Mesenchymal stem cell (in vitro differentiated cells and primary cell): ENCODE data around the gene BAD.

ENCODE experiments used
- DNase-seq: peaks from one replicate; pipeline ENCODE4 v3.0.0-alpha.2; 2013
- H2AFZ ChIP-seq: one replicate; pipeline ENCODE4 v1.6.1; 2013; ENCODE audit warnings: low read depth, mild to moderate bottlenecking, control low read depth, inconsistent platforms, low read length, moderate library complexity
- H2AK5ac ChIP-seq: 2 replicates; pipeline ENCODE4 v1.6.1; 2013; ENCODE audit warnings: low read length, moderate library complexity, mild to moderate bottlenecking, inconsistent platforms; ENCODE audit not compliant: severe bottlenecking
- H2BK120ac ChIP-seq: one replicate; pipeline ENCODE4 v1.6.1; 2013; ENCODE audit warnings: low read depth, mild to moderate bottlenecking, inconsistent platforms, low read length, moderate library complexity
- H2BK12ac ChIP-seq, 2 experiments: one replicate each; pipeline ENCODE4 v1.6.1; 2013; ENCODE audit warnings: inconsistent platforms in 2 of 2, low read length in 2 of 2, mild to moderate bottlenecking in 2 of 2, moderate library complexity in 2 of 2, control low read depth in 1 of 2
- H2BK15ac ChIP-seq: one replicate; pipeline ENCODE4 v1.6.1; 2013; ENCODE audit warnings: mild to moderate bottlenecking, low read depth, inconsistent platforms; ENCODE audit not compliant: poor library complexity, severe bottlenecking
- H2BK5ac ChIP-seq: 2 replicates; pipeline ENCODE4 v1.6.1; 2013; ENCODE audit warnings: low read depth, mild to moderate bottlenecking, low read length, control low read depth, inconsistent platforms; ENCODE audit not compliant: poor library complexity, severe bottlenecking
- H3K14ac ChIP-seq, 2 experiments: one replicate each; pipeline ENCODE4 v1.6.1; 2013; ENCODE audit warnings: inconsistent platforms in 2 of 2, low read length in 2 of 2, control low read depth in 1 of 2, mild to moderate bottlenecking in 1 of 2, moderate library complexity in 1 of 2
- H3K18ac ChIP-seq, 2 experiments: one replicate each; pipeline ENCODE4 v1.6.1; 2013; ENCODE audit warnings: inconsistent platforms in 2 of 2, low read length in 2 of 2, control low read depth in 1 of 2, low read depth in 1 of 2, mild to moderate bottlenecking in 1 of 2
- H3K23ac ChIP-seq, 2 experiments: one replicate each; pipeline ENCODE4 v1.6.1; 2013; ENCODE audit warnings: inconsistent platforms in 2 of 2, low read length in 2 of 2, mild to moderate bottlenecking in 2 of 2, moderate library complexity in 2 of 2, control low read depth in 1 of 2
- H3K27ac ChIP-seq: 2 replicates; pipeline ENCODE4 v1.5.1; 2013; ENCODE audit warnings: mild to moderate bottlenecking, moderate library complexity, low read length, control low read depth, inconsistent platforms; ENCODE audit not compliant: poor library complexity, severe bottlenecking
- H3K27me3 ChIP-seq, 2 experiments: 2 replicates each; pipeline versions ENCODE4 v1.6.1 to v1.7.0; 2013; ENCODE audit warnings: low read length in 2 of 2, mild to moderate bottlenecking in 2 of 2, moderate library complexity in 2 of 2, control low read depth in 1 of 2, inconsistent platforms in 1 of 2; ENCODE audit not compliant: control insufficient read depth in 1 of 2, insufficient read depth in 1 of 2
- H3K36me3 ChIP-seq, 2 experiments: 2 replicates each; pipeline versions ENCODE4 v1.6.1 to v1.7.0; 2013; ENCODE audit warnings: low read length in 2 of 2, control low read depth in 1 of 2, inconsistent platforms in 1 of 2, low read depth in 1 of 2, mild to moderate bottlenecking in 1 of 2; ENCODE audit not compliant: insufficient read depth in 2 of 2, control insufficient read depth in 1 of 2
- H3K4ac ChIP-seq, 2 experiments: one replicate each; pipeline ENCODE4 v1.6.1; 2013; ENCODE audit warnings: inconsistent platforms in 2 of 2, low read length in 2 of 2, mild to moderate bottlenecking in 2 of 2, moderate library complexity in 2 of 2, control low read depth in 1 of 2, low read depth in 1 of 2
- H3K4me1 ChIP-seq: 2 replicates; pipeline ENCODE4 v1.6.1; 2013; ENCODE audit warnings: low read depth, low read length, control low read depth; ENCODE audit not compliant: control insufficient read depth, insufficient read depth
- H3K4me2 ChIP-seq: 2 replicates; pipeline ENCODE4 v1.6.1; 2013; ENCODE audit warnings: low read length, mild to moderate bottlenecking, inconsistent platforms; ENCODE audit not compliant: poor library complexity, severe bottlenecking
- H3K4me3 ChIP-seq, 2 experiments: 2 replicates each; pipeline versions ENCODE4 v1.5.1 to v1.7.0; 2013; ENCODE audit warnings: low read length in 2 of 2, mild to moderate bottlenecking in 2 of 2, control low read depth in 1 of 2, low read depth in 1 of 2; ENCODE audit not compliant: insufficient read depth in 1 of 2
- H3K79me1 ChIP-seq: replicated peaks from 2 replicates; pipeline ENCODE4 v1.6.1; 2013; ENCODE audit warnings: mild to moderate bottlenecking, control low read depth, low read length, inconsistent platforms; ENCODE audit not compliant: poor library complexity, severe bottlenecking
- H3K9ac ChIP-seq: 2 replicates; pipeline ENCODE4 v1.7.0; 2013; ENCODE audit warnings: mild to moderate bottlenecking, low read length, moderate library complexity
- H3K9me3 ChIP-seq: 2 replicates; pipeline ENCODE4 v1.7.0; 2013; ENCODE audit warnings: mild to moderate bottlenecking, low read length; ENCODE audit not compliant: control insufficient read depth
- H4K8ac ChIP-seq: one replicate; pipeline ENCODE4 v1.6.1; 2013; ENCODE audit warnings: inconsistent platforms, mild to moderate bottlenecking, low read length, moderate library complexity
- H4K91ac ChIP-seq: one replicate; pipeline ENCODE4 v1.6.1; 2013; ENCODE audit warnings: mild to moderate bottlenecking, low read length, inconsistent platforms
- WGBS: methylation state at CpG from one replicate; pipeline ENCODE4 v1.1.7; 2013; ENCODE audit warnings: mixed read lengths; 5-methylcytosine and 5-hydroxymethylcytosine counted together

The BAD gene

DNA sequence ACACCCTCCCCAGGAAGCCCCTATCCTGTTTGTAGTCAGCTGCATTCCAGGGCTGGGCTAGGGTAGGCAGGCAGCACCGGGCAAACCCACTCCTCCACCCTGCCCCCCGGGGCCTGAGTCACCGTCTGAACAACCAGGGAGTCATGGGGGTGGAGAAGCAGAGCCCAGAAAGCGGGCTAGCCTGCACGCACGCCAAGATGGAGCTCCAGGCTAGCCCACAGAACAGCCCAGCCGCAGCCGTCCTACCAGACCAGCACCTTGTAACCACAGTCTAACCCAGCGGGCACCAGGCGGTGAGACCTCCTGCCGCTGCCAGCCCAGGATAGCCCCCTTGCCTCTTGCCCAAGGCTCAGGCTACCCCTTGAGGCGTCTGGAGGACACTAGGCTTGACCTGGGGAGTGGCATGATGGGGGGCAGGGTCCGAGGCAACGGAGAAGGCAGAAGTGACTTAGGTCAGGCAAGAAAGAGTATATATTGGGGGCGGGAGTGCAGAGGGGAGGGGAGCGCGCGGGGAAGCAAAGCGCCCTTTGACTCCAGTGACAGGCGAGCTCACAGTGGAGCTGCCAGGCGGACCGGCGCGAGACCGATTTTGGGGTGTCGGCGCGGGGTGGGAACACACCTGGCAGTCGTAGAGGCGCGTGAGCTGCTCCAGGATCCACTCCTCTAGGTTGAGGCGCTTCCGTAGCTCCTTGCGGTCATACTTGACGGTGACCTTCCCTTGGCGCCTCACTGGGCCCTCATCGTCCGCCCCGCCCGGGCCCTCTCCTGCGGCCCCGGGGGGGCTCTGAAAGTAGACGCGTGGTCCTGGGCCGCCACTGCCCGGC lies 38.5 kb downstream of the BAD start:
- H2BK12ac ChIP-seq: peak overlapping the region; percentile 69 to 87
- peak overlapping the region; percentile 33 for H4K8ac ChIP-seq
- no peaks in the 10 kb centered on the region for H3K9me3 ChIP-seq
- peaks cover 14 to 26% of the 10 kb centered on the region in 2 experiments for H3K36me3 ChIP-seq
- H2BK120ac ChIP-seq: peak overlapping the region; percentile 82
- H2AFZ ChIP-seq: no peak overlapping the region
- peak overlapping the region; percentile 96 for H3K4ac ChIP-seq
- H3K27me3 ChIP-seq: no peaks in the 10 kb centered on the region
- WGBS: 2% methylated on average over 32 of the region's 46 CpGs
- H2BK5ac ChIP-seq: peak overlapping the region; percentile 10
- peak overlapping the region; percentile 95 for H4K91ac ChIP-seq
- peak overlapping the region; percentile 79 for H3K27ac ChIP-seq
- peak overlapping the region; percentile 89 for H3K4me2 ChIP-seq
- H3K18ac ChIP-seq: peak overlapping the region; percentile 68 to 91
- H3K4me1 ChIP-seq: peaks cover 40% of the 10 kb centered on the region
- peaks cover 5% of the 10 kb centered on the region for H3K79me1 ChIP-seq
- peak overlapping the region; percentile 6 for H2AK5ac ChIP-seq
- DNase-seq: peak; percentile 93
- H2BK15ac ChIP-seq: peak overlapping the region; percentile 30
- peak overlapping the region; percentile 75 to 95 for H3K4me3 ChIP-seq
- peak overlapping the region in 1 of 2 experiments; percentile 90 for H3K23ac ChIP-seq
- peak overlapping the region; percentile 93 for H3K9ac ChIP-seq
- H3K14ac ChIP-seq: peak overlapping the region in 1 of 2 experiments; percentile 98

DNA sequence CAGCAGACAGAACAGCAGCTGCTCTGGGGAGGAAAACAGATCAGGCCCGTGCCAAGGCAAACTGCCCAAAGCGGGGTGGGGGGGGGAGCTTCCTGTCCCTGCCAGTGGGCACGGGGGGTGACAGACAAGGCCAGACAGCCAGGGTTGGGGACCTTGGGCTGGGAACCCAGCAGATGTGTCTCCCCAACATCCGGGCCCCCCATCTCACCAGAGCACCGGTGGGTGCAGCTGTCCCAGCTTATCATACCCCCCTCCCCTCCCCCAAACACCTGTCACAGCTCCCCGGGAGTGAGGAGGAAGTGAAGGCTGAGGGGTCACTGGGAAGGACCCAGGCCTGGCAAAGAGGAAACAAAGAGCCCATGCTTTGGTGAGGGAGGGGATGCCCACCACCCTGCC lies 39.1 kb downstream of the BAD start:
- no peak for DNase-seq
- H2AFZ ChIP-seq: no peak overlapping the region
- peak overlapping the region; percentile 93 for H3K9ac ChIP-seq
- H3K36me3 ChIP-seq: peaks cover 14 to 26% of the 10 kb centered on the region in 2 experiments
- H3K79me1 ChIP-seq: peaks cover 3% of the 10 kb centered on the region
- H2BK120ac ChIP-seq: peak overlapping the region; percentile 55
- peak overlapping the region; percentile 79 for H3K27ac ChIP-seq
- no peaks in the 10 kb centered on the region for H3K9me3 ChIP-seq
- H3K4me3 ChIP-seq: peak overlapping the region; percentile 75 to 95
- peak overlapping the region; percentile 89 for H3K4me2 ChIP-seq
- H4K8ac ChIP-seq: peak overlapping the region; percentile 33
- 33% methylated on average over 2 of the region's 6 CpGs for WGBS
- H3K4ac ChIP-seq: peak overlapping the region; percentile 96
- H3K27me3 ChIP-seq: no peaks in the 10 kb centered on the region
- H4K91ac ChIP-seq: peak overlapping the region; percentile 95
- H3K14ac ChIP-seq: peak overlapping the region in 1 of 2 experiments; percentile 83
- peak overlapping the region; percentile 46 to 91 for H3K18ac ChIP-seq
- no peak overlapping the region for H2AK5ac ChIP-seq
- peak overlapping the region in 1 of 2 experiments; percentile 87 for H2BK12ac ChIP-seq
- H3K4me1 ChIP-seq: peaks cover 37% of the 10 kb centered on the region
- H2BK5ac ChIP-seq: peak overlapping the region; percentile 10
- H3K23ac ChIP-seq: no peak overlapping the region
- no peak overlapping the region for H2BK15ac ChIP-seq

DNA sequence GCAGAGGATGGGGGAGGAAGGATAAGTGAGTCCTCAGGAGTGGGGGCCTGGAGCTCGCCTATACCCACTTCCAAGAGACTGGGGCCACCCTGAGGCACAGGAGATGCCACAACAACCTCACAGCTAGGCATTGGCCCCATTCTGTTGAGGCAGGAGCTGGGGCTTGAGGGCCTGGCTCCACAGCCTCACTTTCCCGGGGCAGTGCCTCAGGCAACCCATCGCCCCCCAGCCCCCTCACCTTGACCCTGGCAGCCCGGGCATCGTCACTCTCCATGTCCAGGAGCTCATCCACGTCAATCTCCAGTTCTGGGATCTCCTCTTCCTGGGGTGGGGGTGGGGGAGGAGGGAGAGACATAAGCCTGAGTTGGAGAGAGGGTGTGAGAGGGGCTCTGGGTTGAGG lies 39.5 kb downstream of the BAD start:
- Histone ChIP-seq H3K23ac (peak overlapping the region in 1 of 2 experiments; percentile 81), H3K4me1 (peaks cover 41% of the 10 kb centered on the region), H3K9me3 (no peaks in the 10 kb centered on the region), H3K36me3 (peaks cover 15 to 26% of the 10 kb centered on the region in 2 experiments), H2BK120ac (peak overlapping the region; percentile 27), H2BK5ac (peak overlapping the region; percentile 10), H2AFZ (no peak overlapping the region), H3K4ac (peak overlapping the region in 1 of 2 experiments; percentile 38), H3K79me1 (peaks cover 6% of the 10 kb centered on the region), H3K4me2 (peak overlapping the region; percentile 89), H2BK15ac (no peak overlapping the region), H4K8ac (peak overlapping the region; percentile 12), H3K27me3 (no peaks in the 10 kb centered on the region), H3K9ac (peak overlapping the region; percentile 93), H3K14ac (peak overlapping the region in 1 of 2 experiments; percentile 57), H4K91ac (no peak overlapping the region), H3K18ac (peak overlapping the region in 1 of 2 experiments; percentile 29), H3K4me3 (peak overlapping the region; percentile 75 to 95), H2BK12ac (peak overlapping the region in 1 of 2 experiments; percentile 60), H2AK5ac (peak overlapping the region; percentile 68), H3K27ac (peak overlapping the region; percentile 79)
- no peak for DNase-seq
- WGBS: 100% methylated on average over 1 of the region's 6 CpGs

DNA sequence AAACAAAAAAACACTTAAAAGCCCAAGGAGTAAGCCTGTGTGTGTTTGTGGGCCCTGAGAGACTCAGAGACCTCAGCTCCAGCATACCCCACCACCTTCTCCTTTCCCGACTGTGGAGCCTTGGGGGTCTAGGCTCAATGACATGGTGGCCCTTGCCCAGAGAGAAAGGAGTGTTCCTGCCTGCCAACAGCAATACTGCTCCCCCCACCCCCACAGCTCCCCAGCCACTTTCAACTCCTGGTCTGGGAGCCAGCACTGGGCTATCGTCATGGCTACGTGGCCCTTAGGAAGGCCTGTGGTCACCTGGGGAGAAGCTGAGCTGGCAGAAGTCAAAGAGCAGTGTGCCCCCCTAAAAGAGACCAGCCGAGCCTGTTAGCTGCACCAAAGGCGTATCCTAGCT lies 40.4 kb downstream of the BAD start:
- Histone ChIP-seq H3K79me1 (peaks cover 10% of the 10 kb centered on the region), H3K4me1 (peaks cover 41% of the 10 kb centered on the region), H3K23ac (no peak overlapping the region), H4K8ac (no peak overlapping the region), H3K18ac (no peak overlapping the region), H2BK12ac (no peak overlapping the region), H3K9me3 (no peaks in the 10 kb centered on the region), H3K9ac (peak overlapping the region; percentile 93), H2BK120ac (no peak overlapping the region), H3K4me3 (peak overlapping the region in 1 of 2 experiments; percentile 51), H3K4ac (no peak overlapping the region), H2BK15ac (no peak overlapping the region), H3K27me3 (no peaks in the 10 kb centered on the region), H2AFZ (no peak overlapping the region), H3K4me2 (no peak overlapping the region), H2AK5ac (no peak overlapping the region), H3K14ac (no peak overlapping the region), H4K91ac (no peak overlapping the region), H2BK5ac (no peak overlapping the region), H3K27ac (peak overlapping the region; percentile 1), H3K36me3 (peaks cover 22 to 30% of the 10 kb centered on the region in 2 experiments)
- WGBS: 76% methylated on average over 3 of the region's 5 CpGs
- no peak for DNase-seq
